HEK293T (cell line): ENCODE data around the gene ENO2.
"Not testable (repeated sequence)": the region's sequence is repeated elsewhere in the genome, so short reads cannot be mapped to it uniquely, and the experiment has no call there.

Experiments used
- CTCF ChIA-PET: fragments of 350-600 bp; formaldehyde crosslinking; extraction: SDS; loops from one replicate; lab custom pipeline; 2021; ENCODE audit warnings: antibody characterized with exemption, inconsistent platforms; lab: Yijun Ruan, JAX
- POLR2A ChIA-PET: fragments of 350-600 bp; formaldehyde crosslinking; extraction: SDS; loops from one replicate; lab custom pipeline; 2020; ENCODE audit warnings: antibody characterized with exemption, inconsistent platforms; lab: Yijun Ruan, JAX
- DNase-seq: peaks from one replicate; pipeline ENCODE4 v3.0.0; 2012; ENCODE audit warnings: mixed read lengths; ENCODE audit errors: extremely low spot score
- ARNT ChIP-seq: fragments of 450-650 bp; IDR thresholded peaks from 2 replicates; pipeline ENCODE4 v1.6.1; 2017; ENCODE audit warnings: mild to moderate bottlenecking
- BHLHE40 ChIP-seq: fragments of 450-650 bp; IDR thresholded peaks from 2 replicates; pipeline ENCODE4 v1.6.1; 2016; ENCODE audit warnings: mild to moderate bottlenecking, moderate library complexity, borderline replicate concordance
- ELF4 ChIP-seq: fragments of 450-650 bp; IDR thresholded peaks from 2 replicates; pipeline ENCODE4 v1.6.1; 2017; ENCODE audit warnings: antibody characterized with exemption
- FOXA1 ChIP-seq: fragments of 450-650 bp; IDR thresholded peaks from 2 replicates; pipeline ENCODE4 v1.6.1; 2016; ENCODE audit warnings: mild to moderate bottlenecking
- FOXK2 ChIP-seq: fragments of 450-650 bp; IDR thresholded peaks from 2 replicates; pipeline ENCODE4 v1.6.1; 2016; ENCODE audit warnings: mild to moderate bottlenecking
- FOXM1 ChIP-seq: fragments of 450-650 bp; IDR thresholded peaks from 2 replicates; pipeline ENCODE4 v1.6.1; 2017; ENCODE audit warnings: mild to moderate bottlenecking, borderline replicate concordance
- HDGF ChIP-seq: fragments of 450-650 bp; IDR thresholded peaks from 2 replicates; pipeline ENCODE4 v1.6.1; 2017; ENCODE audit warnings: antibody characterized with exemption, borderline replicate concordance
- L3MBTL2 ChIP-seq: fragments of 450-650 bp; conservative IDR thresholded peaks from 2 replicates; pipeline ENCODE4 v1.6.1; 2016; ENCODE audit warnings: mild to moderate bottlenecking
- LEF1 ChIP-seq: fragments of 450-650 bp; IDR thresholded peaks from 2 replicates; pipeline ENCODE4 v1.6.1; 2017; ENCODE audit warnings: mild to moderate bottlenecking, borderline replicate concordance
- SP1 ChIP-seq: fragments of 450-650 bp; IDR thresholded peaks from 2 replicates; pipeline ENCODE4 v1.6.1; 2017
- SUZ12 ChIP-seq: fragments of 450-650 bp; IDR thresholded peaks from 2 replicates; pipeline ENCODE4 v1.6.1; 2016; ENCODE audit warnings: mild to moderate bottlenecking
- TARDBP ChIP-seq: fragments of 450-650 bp; IDR thresholded peaks from 2 replicates; pipeline ENCODE4 v1.6.1; 2016
- ZNF384 ChIP-seq: fragments of 450-650 bp; IDR thresholded peaks from 2 replicates; pipeline ENCODE4 v1.6.1; 2016

Gene ENO2

GRCh38 chr12:6868211-6869048 is 46.0 kb upstream of the ENO2 start:
- POLR2A ChIA-PET = interaction anchor here (0.6 to 12.4 kb wide), 25 partner anchors 9 to 334 kb away, joined by 3 to 214 read pairs (median 6); partner anchors contain the start of genes C12orf57, CDCA3, COPS7A and GAPDH
- CTCF ChIA-PET = interaction anchor here (0.7 to 2.5 kb wide), 9 partner anchors 14 to 245 kb away, joined by 3 to 26 read pairs (median 5); partner anchors contain the start of genes CDCA3 and USP5
- TF ChIP-seq BHLHE40 = no peak
- DNase-seq = no peak

DNA sequence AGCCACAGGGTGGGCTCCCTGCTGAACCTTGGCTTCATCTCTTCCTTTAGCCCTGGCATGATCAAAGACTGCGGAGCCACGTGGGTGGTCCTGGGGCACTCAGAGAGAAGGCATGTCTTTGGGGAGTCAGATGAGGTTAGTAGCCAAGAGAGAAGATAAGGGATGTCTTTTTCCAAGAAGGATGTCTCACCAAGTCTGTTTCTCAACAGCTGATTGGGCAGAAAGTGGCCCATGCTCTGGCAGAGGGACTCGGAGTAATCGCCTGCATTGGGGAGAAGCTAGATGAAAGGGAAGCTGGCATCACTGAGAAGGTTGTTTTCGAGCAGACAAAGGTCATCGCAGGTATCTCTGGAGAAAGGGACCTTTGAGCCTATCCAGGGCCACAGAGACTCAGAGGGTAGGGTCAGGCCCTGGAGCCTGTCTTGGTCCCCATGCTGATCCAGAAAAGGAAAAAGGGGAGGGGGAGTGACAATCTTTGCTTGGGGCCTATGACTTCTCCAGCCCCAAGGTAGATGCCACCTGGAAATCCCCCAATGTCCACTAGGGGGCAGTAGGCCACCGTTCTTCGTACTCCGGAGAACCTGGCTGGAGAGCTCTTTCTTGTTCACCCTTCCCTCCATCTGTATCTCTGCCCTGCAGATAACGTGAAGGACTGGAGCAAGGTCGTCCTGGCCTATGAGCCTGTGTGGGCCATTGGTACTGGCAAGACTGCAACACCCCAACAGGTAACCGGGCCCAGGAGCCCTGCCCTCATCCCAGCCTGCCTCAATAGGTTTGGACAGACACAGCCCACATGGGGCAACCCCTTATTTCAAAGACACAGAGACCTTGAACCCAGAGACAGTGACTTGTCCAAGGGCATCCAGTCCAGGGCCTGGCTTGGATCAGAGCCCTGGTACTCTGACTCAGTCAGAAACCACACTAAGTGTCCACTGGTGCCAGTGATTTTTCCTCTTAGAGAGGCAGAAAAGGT is 45.0 kb upstream of the ENO2 start:
- POLR2A ChIA-PET = interaction anchor here (0.6 to 12.4 kb wide), 29 partner anchors 8 to 335 kb away, joined by 3 to 214 read pairs (median 5); partner anchors contain the start of genes C12orf57, CDCA3, COPS7A and GAPDH
- CTCF ChIA-PET = interaction anchor here (0.5 to 2.5 kb wide), 25 partner anchors 11 to 244 kb away, joined by 3 to 26 read pairs (median 4); partner anchors contain the start of genes C12orf57, CDCA3, LRRC23 and USP5
- TF ChIP-seq TARDBP (no peak), FOXM1 (no peak), HDGF (peak; percentile 67), FOXK2 (no peak)
- DNase-seq = peak; percentile 68

DNA sequence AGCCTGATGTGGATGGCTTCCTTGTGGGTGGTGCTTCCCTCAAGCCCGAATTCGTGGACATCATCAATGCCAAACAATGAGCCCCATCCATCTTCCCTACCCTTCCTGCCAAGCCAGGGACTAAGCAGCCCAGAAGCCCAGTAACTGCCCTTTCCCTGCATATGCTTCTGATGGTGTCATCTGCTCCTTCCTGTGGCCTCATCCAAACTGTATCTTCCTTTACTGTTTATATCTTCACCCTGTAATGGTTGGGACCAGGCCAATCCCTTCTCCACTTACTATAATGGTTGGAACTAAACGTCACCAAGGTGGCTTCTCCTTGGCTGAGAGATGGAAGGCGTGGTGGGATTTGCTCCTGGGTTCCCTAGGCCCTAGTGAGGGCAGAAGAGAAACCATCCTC is 44.1 kb upstream of the ENO2 start:
- ChIA-PET POLR2A (interaction anchor here (0.8 to 12.4 kb wide), 8 partner anchors 9 to 181 kb away, joined by 3 to 214 read pairs (median 10); partner anchors contain the start of genes C12orf57, CDCA3, MLF2 and RNU7-1), CTCF (interaction anchor here (1.9 to 2.5 kb wide), 2 partner anchors 12 to 19 kb away, joined by 6 to 26 read pairs; partner anchors contain the start of genes CDCA3 and USP5)
- DNase-seq = not testable (repeated sequence)

DNA sequence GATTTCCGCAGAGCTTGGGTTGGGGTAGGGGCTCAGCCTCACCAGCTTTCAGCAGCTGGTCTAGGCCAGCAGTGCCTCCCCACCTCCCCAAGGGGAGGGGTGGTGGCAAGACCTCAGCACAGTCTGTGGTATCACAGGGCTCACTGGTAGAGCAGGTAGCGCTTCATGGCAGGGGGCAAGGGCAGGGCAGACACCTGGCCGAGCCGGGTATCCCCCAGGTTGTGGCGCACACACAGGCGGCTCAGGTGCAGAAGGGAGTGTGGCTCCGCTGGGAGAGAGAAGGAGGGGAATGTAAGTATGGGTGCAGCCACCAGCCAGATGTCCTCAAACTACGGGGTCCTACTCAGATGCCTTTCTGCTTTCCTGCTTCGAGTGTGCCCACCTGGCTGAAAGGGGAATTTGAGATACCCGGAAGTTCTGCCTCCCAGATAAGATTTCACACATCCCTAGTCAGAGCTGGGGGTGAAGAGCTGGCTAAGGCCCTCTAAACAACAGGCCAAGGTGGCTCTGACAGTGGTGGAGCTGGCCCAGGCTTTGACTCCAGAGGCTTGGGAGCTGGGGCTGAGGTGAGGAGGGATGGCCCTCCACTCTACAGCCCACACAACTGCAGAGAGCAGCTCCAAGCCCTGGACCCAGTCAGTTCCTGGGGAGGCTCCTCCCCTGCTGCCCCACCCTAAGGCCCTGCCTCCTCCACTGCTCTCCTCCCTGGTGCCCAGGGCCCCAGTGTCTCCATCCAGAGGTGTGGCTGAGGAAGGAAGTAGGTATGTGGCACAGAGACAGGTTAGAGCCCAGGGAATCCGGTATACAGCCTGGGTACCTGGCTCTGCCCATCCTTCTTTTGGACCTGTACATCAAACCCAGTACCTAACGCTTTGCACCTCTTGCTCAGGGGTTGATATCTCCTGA is 43.1 kb upstream of the ENO2 start:
- POLR2A ChIA-PET = interaction anchor here (0.8 to 12.4 kb wide), 14 partner anchors 8 to 242 kb away, joined by 3 to 214 read pairs (median 11); partner anchors contain the start of genes C12orf57, CDCA3, MLF2 and RNU7-1
- CTCF ChIA-PET = interaction anchor here (0.7 to 2.8 kb wide), 13 partner anchors 11 to 242 kb away, joined by 3 to 24 read pairs (median 6); partner anchors contain the start of gene LRRC23
- DNase-seq = no peak
- TF ChIP-seq BHLHE40 = no peak
- no peak for TF ChIP-seq ARNT
- TF ChIP-seq ZNF384 = no peak
- TF ChIP-seq LEF1 = no peak
- no peak for TF ChIP-seq L3MBTL2
- TF ChIP-seq ELF4 = no peak
- TF ChIP-seq SUZ12 = no peak
- TF ChIP-seq FOXA1 = no peak
- TF ChIP-seq HDGF = no peak
- no peak for TF ChIP-seq SP1
- no peak for TF ChIP-seq FOXK2
- no peak for TF ChIP-seq FOXM1

DNA sequence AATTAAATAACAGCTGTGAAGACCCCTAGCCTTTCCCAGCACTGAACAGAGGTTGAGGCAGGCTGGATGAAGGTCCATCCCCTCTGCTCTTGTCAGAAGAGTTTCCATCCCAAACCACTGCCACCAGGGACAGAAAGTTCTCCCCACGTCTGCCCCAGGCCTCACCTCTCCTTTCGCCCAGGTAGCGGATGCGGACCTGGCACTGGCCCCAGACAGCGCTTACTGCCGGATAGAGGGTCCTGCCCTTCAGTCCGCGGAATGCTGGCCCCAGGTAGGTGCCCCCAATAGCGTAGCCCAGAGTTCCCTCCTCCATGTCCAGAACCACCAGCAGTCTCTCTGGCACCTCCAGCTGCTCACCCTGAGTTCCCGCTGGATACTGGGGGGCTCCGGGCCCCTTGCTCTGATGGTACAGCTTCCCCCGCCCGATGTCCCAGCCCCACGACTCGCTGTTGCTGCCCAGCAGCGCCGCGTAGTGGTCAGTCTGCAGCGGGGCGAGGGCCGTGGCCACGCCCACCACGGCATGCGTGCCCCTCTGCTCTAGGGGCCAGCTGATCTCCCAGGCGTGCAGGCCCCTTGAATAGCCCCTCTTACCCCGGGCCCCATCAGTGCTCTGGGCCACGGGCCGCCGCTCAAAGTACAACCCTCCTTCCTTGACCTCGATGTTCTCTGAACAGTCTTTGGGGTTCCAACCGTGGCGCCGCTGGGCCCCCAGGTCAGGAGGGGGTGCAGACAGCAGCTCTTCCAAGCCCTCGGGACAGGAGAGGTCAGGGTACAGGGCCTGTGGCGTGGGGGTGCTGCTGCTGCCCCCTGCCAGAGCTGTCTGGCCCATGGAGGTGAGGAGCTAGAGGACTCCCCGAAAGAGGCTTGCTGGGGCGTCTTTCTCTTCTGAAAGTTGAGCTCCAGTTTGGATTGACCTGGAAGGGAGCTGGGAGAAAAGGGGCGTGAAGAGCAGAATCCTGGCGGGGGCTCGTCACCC is 42.0 kb upstream of the ENO2 start:
- TF ChIP-seq LEF1 = no peak
- 0 out of 2 replicates have a peak, but pooled peaks have one; percentile 29 for TF ChIP-seq FOXM1
- no peak for TF ChIP-seq SUZ12
- ChIA-PET CTCF (interaction anchor here (0.5 to 2.8 kb wide), 32 partner anchors 9 to 241 kb away, joined by 3 to 28 read pairs (median 4); partner anchors contain the start of genes C12orf57, CDCA3, COPS7A and LRRC23), POLR2A (interaction anchor here (0.6 to 12.4 kb wide), 29 partner anchors 9 to 258 kb away, joined by 3 to 214 read pairs (median 7); partner anchors contain the start of genes C12orf57, CDCA3, CLSTN3 and COPS7A)
- DNase-seq = peak; percentile 77
